ENCODE data around the gene SPA17. TPM values are rescaled to one million over a fixed set of nuclear protein-coding genes. Genes with fewer than 3 reads are reported as not detected.

The SPA17 gene
- polyA plus RNA-seq, 3 donors, result 0.75 to 6.7 (median 4.2) TPM

- Mint-ChIP-seq H3K27me3 (ENCODE audit: low read depth in 3 of 3) (peaks cover 35 to 41% (median 35%) of the 10 kb centered on the region in 3 donors), H3K4me1 (peaks cover 57% of the 10 kb centered on the region), H3K9me3 (peaks cover 0 to 16% (median 5%) of the 10 kb centered on the region in 7 donors), H3K27ac (no peak overlapping the region), H3K4me3 (no peak overlapping the region), H3K36me3 (peaks cover 6% of the 10 kb centered on the region in 2 donors)
- WGBS (ENCODE audit: insufficient coverage), result 15% methylated on average over 3 of the region's 6 CpGs
- Histone ChIP-seq H3K9ac (ENCODE audit: insufficient read depth, low read length, poor library complexity, severe bottlenecking) (no peak overlapping the region), H3K79me2 (ENCODE audit: insufficient read depth, low read length) (no peaks in the 10 kb centered on the region), H3K27ac (ENCODE audit: low read depth in 1 of 2, low read length in 2 of 2) (no peak overlapping the region), H2AFZ (ENCODE audit: insufficient read depth, low read depth, low read length, poor library complexity, severe bottlenecking) (no peak overlapping the region), H3K4me3 (replicated peaks in 1 of 3; ENCODE audit: low read depth in 2 of 3, low read length in 3 of 3) (no peak overlapping the region), H3K27me3 (ENCODE audit: control insufficient read depth in 2 of 2, insufficient read depth in 2 of 2, low read length in 2 of 2) (peaks cover 25 to 26% of the 10 kb centered on the region in 2 donors), H3K4me1 (ENCODE audit: control insufficient read depth in 1 of 2, insufficient read depth in 2 of 2, low read length in 2 of 2) (peaks cover 46% of the 10 kb centered on the region in 2 donors), H3K36me3 (replicated peaks in 1 of 2; ENCODE audit: control insufficient read depth in 1 of 2, insufficient read depth in 2 of 2, low read length in 2 of 2) (no peaks in the 10 kb centered on the region), H3K9me3 (replicated peaks in 1 of 2; ENCODE audit: control insufficient read depth in 1 of 2, insufficient read depth in 1 of 2, low read length in 2 of 2) (peaks cover 0 to 9% of the 10 kb centered on the region in 2 donors), H4K20me1 (ENCODE audit: insufficient read depth, low read length) (no peaks in the 10 kb centered on the region), H3K4me2 (replicated peaks; ENCODE audit: extremely low read depth, low read length, poor library complexity, severe bottlenecking) (no peak overlapping the region)
- intact Hi-C loops (cut with micrococcal nuclease), result no loop called here
- TF ChIP-seq, protein P1, sequence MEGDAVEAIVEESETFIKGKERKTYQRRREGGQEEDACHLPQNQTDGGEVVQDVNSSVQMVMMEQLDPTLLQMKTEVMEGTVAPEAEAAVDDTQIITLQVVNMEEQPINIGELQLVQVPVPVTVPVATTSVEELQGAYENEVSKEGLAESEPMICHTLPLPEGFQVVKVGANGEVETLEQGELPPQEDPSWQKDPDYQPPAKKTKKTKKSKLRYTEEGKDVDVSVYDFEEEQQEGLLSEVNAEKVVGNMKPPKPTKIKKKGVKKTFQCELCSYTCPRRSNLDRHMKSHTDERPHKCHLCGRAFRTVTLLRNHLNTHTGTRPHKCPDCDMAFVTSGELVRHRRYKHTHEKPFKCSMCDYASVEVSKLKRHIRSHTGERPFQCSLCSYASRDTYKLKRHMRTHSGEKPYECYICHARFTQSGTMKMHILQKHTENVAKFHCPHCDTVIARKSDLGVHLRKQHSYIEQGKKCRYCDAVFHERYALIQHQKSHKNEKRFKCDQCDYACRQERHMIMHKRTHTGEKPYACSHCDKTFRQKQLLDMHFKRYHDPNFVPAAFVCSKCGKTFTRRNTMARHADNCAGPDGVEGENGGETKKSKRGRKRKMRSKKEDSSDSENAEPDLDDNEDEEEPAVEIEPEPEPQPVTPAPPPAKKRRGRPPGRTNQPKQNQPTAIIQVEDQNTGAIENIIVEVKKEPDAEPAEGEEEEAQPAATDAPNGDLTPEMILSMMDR (IDR thresholded peaks at IDR 0.05), result no peak
- no peak for DNase-seq
These were observed 48.5 kb downstream of the SPA17 start for GRCh38 chr11:124722176-124722575.

- DNase-seq, result no peak
- H3K4me1 Mint-ChIP-seq, result peaks cover 68% of the 10 kb centered on the region
- peaks cover 59 to 60% of the 10 kb centered on the region in 2 donors for H3K4me1 ChIP-seq (ENCODE audit: control insufficient read depth in 1 of 2, insufficient read depth in 2 of 2, low read length in 2 of 2)
- H3K27me3 Mint-ChIP-seq (ENCODE audit: low read depth in 3 of 3), result peaks cover 8 to 12% (median 9%) of the 10 kb centered on the region in 3 donors
- no peak overlapping the region for H3K9ac ChIP-seq (ENCODE audit: insufficient read depth, low read length, poor library complexity, severe bottlenecking)
- WGBS (ENCODE audit: insufficient coverage), result 0% methylated on average over 2 of the region's 14 CpGs
- peak overlapping the region; percentile 73 for H2AFZ ChIP-seq (ENCODE audit: insufficient read depth, low read depth, low read length, poor library complexity, severe bottlenecking)
- H3K27me3 ChIP-seq (ENCODE audit: control insufficient read depth in 2 of 2, insufficient read depth in 2 of 2, low read length in 2 of 2), result no peaks in the 10 kb centered on the region
- peak overlapping the region in 6 of 7 donors; percentile 13 to 77 (median 52) for H3K27ac Mint-ChIP-seq
- no peaks in the 10 kb centered on the region for H3K9me3 ChIP-seq (replicated peaks in 1 of 2; ENCODE audit: control insufficient read depth in 1 of 2, insufficient read depth in 1 of 2, low read length in 2 of 2)
- no peaks in the 10 kb centered on the region for H3K36me3 Mint-ChIP-seq
- H3K4me2 ChIP-seq (replicated peaks; ENCODE audit: extremely low read depth, low read length, poor library complexity, severe bottlenecking), result peak overlapping the region; percentile 67
- peak overlapping the region; percentile 47 to 52 for H3K4me3 Mint-ChIP-seq
- no peaks in the 10 kb centered on the region for H3K79me2 ChIP-seq (ENCODE audit: insufficient read depth, low read length)
- H3K27ac ChIP-seq (ENCODE audit: low read depth in 1 of 2, low read length in 2 of 2), result no peak overlapping the region
- H3K9me3 Mint-ChIP-seq, result no peaks in the 10 kb centered on the region
- peak overlapping the region in 1 of 3 experiments; percentile 63 for H3K4me3 ChIP-seq (replicated peaks in 1 of 3; ENCODE audit: low read depth in 2 of 3, low read length in 3 of 3)
- TF ChIP-seq, protein P1 (IDR thresholded peaks at IDR 0.05), result no peak
- H4K20me1 ChIP-seq (ENCODE audit: insufficient read depth, low read length), result no peaks in the 10 kb centered on the region
- no peaks in the 10 kb centered on the region for H3K36me3 ChIP-seq (replicated peaks in 1 of 2; ENCODE audit: control insufficient read depth in 1 of 2, insufficient read depth in 2 of 2, low read length in 2 of 2)
- intact Hi-C loops (cut with micrococcal nuclease), result no loop called here
These were observed 51.4 kb downstream of the SPA17 start for GRCh38 chr11:124724979-124725718.

Measured in CD14-positive monocyte (primary cell).